ENCODE data around the gene SMIM5. TPM values are rescaled to one million over a fixed set of nuclear protein-coding genes. Genes with fewer than 3 reads are reported as not detected.

The SMIM5 gene
- total and polyA plus RNA-seq, 9 of the 15 experiments (the other 6 are each of a cell fraction or from before 2014, with no cell fraction given): 0.08 TPM; not detected in 8

GRCh38 chr17:75619506-75620431, 13.5 kb upstream of the SMIM5 start (continued):
- TF ChIP-seq CREM (IDR thresholded peaks at IDR 0.05; ENCODE audit: low read depth) (peak; percentile 77), NFATC3 (IDR thresholded peaks at IDR 0.05) (no peak), MXD1 (CRISPR knock-in tag; IDR thresholded peaks at IDR 0.05; ENCODE audit: borderline replicate concordance, poor library complexity, severe bottlenecking) (no peak), JUND (IDR thresholded peaks at IDR 0.05; ENCODE audit: borderline replicate concordance, low read depth, low read length) (no peak), JUND (tag; IDR thresholded peaks at IDR 0.05; ENCODE audit: borderline replicate concordance, low read depth, low read length) (no peak), RAD21 (CRISPR knock-in tag; conservative IDR thresholded peaks at IDR 0.05 in 1 of 2, IDR thresholded peaks at IDR 0.05 in 1 of 2) (peak in 1 of 2 experiments; percentile 58; a peak in 2 of 4 replicates), CREB1 (IDR thresholded peaks at IDR 0.05) (peak; percentile 77; the same call in 1 of the 2 replicates), CREB1 (CRISPR knock-in tag; IDR thresholded peaks at IDR 0.05) (peak; percentile 79), ZNF512 (tag; IDR thresholded peaks at IDR 0.05) (no peak), SIN3B (IDR thresholded peaks at IDR 0.05; ENCODE audit: low read depth) (no peak), HDAC2 (IDR thresholded peaks at IDR 0.05) (no peak), POLR2G (IDR thresholded peaks at IDR 0.05; ENCODE audit: low read depth, low read length) (peak; percentile 16; the same call in 1 of the 2 replicates), FOXA3 (CRISPR knock-in tag; conservative IDR thresholded peaks at IDR 0.05 in 1 of 2, IDR thresholded peaks at IDR 0.05 in 1 of 2) (0 out of 4 replicates have a peak, but pooled peaks of 1 of the 2 experiments have one; percentile 63)
